Measurements from ENCODE around the gene BCL2L2.

GRCh38 chr14:23346693-23347405 lies 40.2 kb downstream of the BCL2L2 start:
- TF ChIP-seq POLR2A (IDR thresholded peaks at IDR 0.05; ENCODE audit: extremely low read depth, insufficient read length): no peak
- no peak for TF ChIP-seq CTCF (IDR thresholded peaks at IDR 0.05; ENCODE audit: low read depth, low read length)
- TF ChIP-seq MAX (IDR thresholded peaks at IDR 0.05; ENCODE audit: low read depth, low read length): no peak
- no peak for TF ChIP-seq MYC (IDR thresholded peaks at IDR 0.05; ENCODE audit: low read depth, low read length)

Measured in NB4 (cell line).